NOMO-1 treated with DMSO at 0.1 percent for 48 hours (cell line): Measurements from ENCODE around the gene SLC25A30.
A peak's percentile ranks its signal among the peaks of the same experiment; 100 is the strongest.
"Not testable (repeated sequence)": the region's sequence is repeated elsewhere in the genome, so short reads cannot be mapped to it uniquely, and the experiment has no call there.

Source experiments
- DNase-seq: peaks from one replicate; lab custom pipeline; 2025; ENCODE audit not compliant: unreplicated experiment; lab: John Stamatoyannopoulos, UW

SLC25A30 gene

DNA sequence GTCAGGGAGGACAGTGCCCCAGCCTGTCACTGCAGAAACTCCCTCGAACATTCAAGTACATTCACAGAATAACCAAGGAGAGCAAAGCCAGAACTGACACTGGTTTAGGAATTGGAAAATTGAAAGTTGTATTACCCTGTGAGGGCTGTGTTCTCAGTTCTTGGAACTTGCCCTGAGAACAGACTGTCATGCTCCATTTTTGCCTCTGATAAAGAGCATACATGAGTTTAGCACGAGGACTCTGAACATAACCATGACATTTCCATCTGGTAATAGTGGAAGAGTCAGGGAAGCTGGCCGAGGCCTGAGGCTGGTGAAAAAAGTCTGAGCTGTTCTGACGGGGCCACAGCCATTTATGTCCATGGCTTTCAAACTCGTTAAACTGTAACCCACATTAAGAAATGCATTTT lies 15.2 kb upstream of the SLC25A30 start:
- DNase-seq, result no peak

DNA sequence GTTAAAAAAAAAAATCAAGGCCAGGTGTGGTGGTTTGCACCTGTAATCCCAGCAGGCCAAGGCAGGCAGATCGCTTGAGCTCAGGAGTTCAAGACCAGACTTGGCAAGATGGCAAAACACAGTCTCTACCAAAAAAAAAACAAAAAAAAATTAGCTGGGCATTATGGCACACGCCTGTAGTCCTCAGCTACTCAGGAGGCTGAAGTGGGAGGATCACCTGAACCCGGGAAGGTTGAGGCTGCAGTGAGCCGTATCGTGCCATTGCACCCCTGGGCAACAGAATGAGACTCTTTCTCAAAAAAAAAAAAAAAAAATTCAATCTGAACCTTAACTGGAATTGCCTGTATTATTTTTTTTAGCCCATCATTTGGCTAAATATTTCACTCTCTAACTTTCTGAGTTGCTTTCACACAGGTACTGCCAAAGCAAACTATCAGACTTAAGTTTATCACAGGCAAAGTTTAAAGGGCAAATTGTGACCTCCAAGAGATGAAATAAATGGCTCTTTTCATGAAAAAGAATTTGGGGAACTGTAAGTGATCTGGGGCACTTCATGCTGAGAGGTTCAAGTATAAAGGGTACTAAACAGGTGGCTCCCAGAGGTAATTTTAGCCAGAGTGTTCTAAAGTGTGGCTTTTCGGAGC lies 14.7 kb upstream of the SLC25A30 start:
- DNase-seq, result no peak

DNA sequence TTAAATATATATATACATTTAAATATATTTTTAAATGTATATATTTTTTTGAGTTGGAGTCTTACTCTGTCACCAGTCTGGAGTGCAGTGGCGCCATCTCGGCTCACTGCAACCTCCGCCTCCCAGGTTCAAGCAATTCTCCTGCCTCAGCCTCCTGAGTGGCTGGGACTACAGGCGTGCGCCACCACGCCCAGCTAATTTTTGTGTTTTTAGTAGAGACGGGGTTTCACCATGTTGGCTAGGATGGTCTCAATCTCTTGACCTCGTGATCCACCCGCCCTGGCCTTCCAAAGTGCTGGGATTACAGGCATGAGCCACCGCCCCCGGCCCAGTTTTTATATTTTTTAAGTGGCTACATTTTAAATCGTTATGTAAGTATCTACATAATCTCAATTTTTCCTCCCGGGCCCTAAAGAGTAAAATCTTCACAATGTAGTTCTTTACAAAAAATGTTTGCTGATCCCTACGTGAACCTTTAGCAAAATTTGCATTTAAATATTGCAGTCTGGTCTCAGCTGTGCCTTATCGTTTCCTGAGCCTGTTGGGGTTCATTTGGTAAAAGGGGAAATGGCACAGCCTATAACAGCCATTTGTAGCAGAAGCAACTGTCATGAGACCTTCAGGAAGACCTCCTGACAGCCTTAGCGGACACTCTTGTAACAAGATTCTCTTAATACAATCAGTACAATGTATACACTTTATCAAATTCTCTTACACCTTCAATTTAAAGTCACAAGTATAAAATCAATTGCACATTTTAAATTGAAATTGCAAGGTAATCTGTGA lies 8.1 kb upstream of the SLC25A30 start:
- not testable (repeated sequence) for DNase-seq

DNA sequence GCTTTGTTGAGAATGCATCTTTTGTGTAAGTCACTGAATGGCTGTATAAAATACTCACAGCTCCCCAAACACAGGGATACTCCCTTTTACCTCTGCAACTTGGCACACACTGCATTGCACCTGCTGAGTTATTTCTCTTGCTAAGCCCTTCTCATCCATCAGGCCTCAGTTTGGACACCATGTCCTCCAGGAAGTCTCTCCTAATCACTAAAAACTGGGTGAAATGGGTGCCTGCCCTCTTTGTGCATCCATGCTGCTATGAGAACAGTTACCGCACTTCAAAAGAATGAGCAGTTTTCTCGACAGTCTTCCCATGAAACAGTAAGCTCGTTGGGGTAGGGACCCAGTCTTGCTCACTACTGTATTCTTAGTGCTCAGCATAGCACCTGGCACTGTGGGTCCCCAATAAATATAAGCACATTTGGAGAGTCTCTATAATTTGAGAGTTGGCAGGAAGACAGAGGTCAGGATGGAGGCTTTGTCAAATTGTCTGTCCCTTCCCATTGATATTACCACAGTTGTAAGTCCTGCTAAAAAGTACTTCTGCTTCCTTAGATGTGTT lies 4.6 kb upstream of the SLC25A30 start:
- no peak for DNase-seq

DNA sequence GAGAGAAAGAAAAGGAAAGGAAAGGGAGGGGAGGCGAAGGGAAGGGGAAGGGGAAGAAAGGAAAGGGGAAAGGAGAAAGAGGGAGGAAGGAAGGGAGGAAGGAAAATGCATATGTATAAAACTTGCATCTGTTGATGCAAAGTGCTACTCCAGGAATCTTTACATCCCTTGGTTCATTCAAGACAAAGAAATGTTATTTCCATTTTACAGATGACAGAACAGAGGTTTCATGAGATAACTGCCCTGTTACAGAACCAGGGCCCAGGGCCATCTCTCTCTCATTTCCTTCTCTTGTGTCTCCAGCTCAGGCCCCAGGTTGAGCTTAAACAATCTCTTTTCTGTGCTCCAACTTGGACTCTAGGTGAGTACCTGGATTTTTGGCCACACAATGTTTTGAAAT lies 1.8 kb upstream of the SLC25A30 start:
- no peak for DNase-seq

DNA sequence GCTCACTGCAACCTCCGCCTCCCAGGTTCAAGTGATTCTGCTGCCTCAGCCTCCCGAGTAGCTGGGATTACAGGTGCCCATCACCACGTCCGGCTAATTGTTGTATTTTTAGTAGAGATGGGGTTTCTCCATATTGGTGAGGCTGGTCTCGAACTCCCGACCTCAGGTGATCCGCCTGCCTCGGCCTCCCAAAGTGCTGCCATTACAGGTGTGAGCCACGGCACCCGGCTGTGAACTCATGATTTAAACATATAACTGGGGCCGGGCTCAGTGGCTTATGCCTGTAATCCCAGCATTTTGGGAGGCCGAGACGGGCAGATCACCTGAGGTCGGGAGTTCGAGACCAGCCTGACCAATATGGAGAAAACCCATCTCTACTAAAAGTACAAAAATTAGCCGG lies 1.2 kb upstream of the SLC25A30 start:
- not testable (repeated sequence) for DNase-seq

DNA sequence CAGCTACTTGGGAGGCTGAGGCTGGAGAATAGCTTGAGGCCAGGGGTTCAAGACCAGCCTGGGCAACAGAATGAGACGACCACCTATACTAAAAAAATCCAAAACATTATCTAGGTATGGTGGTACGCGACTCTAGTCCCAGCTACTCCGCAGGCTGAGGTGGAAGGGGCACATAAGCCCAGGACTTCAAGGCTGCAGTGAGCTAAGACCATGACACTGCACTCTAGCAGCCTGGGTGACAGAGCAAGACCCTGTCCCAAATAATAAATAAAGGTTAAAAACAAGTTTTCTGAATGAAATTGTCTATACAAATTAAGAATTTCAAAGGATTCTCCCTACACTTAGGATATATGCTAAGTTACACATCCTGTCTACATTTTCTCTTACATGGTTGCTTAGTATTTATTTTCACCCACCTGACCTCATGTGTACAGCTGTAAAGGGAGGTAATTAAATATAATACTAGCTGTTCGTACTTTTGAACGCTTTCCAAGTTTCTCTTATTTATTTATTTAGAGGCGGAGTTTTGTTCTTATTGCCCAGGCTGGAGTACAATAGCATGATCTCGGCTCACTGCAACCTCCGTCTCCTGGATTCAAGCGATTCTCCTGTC lies 1.6 kb downstream of the SLC25A30 start:
- DNase-seq, result no peak

DNA sequence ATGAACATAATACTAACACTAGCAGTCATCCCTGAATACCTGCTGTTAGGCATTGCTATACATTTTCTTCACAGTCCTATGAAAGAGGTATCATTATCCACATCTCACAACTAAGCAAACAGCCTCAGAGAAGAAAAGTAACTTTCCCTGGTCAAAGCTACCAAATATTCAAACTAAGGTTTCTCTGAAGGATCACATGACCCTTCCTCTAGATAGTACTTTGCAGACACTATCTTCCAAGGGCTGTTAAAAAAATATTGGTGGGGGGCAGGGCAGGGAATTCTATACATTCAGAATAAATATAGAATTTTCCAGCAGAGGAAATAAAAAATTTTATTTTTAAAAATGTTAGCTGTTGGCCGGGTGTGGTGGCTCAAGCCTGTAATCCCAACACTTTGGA lies 3.1 kb downstream of the SLC25A30 start:
- no peak for DNase-seq

DNA sequence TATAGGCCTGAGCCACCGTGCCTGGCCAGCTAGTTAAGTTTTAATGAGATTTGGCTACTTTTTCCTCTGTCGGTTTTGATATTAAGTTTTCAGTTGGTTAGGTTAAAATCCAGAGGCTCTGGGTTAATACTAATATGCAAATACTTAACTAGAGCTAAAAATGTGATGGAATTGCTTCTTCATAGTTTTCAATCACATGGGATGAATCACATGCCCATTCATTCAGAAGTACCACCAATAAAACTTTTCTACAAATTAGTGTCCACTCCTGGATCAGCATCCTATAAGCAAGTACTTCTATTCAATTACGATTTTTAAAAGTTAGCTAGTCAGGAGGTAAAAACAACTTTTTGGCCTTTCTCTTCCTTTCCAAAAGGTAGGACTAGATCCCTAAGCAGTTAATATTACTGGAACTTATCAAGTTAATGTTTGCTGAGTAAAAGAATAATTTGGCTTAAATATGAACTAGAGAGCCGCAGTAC lies 4.3 kb downstream of the SLC25A30 start:
- DNase-seq, result no peak

DNA sequence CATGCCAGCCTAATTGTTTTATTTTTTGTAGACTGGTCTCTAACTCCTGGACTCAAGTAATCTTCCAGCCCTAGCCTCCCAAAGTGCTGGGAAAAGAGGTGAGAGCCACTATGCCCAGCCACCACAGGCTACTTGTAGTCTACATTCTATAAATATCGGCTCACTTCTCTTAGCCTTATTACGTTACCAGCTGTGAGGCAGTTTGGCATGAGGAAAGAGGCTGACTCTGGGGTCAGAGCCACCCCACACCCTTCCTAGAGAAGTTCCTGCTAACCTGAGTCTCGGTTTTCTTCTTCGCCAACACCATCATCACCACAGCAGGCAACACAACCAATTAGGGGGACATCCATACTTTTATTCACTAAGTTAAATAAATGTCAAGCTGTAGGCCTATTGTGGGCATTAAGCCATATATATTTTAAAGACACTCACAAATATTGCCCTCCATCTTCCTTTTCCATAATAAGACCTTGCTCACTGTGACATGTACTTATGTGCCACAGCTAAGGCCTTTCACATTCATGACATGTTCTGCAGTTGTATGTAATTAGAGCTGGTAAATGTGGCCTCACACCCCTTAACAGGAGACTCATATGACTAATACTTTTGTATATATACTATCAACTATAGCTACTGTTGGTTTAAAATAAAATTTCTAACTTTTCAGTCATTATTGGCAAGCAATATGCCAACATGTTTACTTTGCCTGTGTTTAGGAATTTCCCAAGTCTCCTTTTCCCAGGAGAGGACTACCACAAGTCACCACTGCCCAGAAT lies 5.7 kb downstream of the SLC25A30 start:
- DNase-seq, result peak; percentile 51

DNA sequence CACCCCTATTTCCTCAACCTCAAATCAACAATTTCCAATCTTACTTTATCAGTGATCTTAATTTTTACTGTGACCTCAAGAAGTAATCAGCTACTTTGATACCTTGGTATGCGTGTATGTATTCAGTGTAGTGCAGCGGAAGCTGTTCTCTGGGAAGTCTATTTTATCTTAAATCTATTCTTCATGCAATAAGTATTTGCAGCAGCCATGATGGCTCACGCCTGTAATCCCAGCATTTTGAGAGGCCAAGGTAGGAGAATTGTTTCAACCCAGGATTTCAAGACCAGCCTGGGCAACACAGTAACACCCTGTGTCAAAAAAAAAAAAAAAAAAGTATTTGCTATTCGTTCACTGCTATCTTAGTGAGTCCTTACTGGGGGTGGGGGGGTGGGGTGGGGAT lies 6.5 kb downstream of the SLC25A30 start:
- no peak for DNase-seq

DNA sequence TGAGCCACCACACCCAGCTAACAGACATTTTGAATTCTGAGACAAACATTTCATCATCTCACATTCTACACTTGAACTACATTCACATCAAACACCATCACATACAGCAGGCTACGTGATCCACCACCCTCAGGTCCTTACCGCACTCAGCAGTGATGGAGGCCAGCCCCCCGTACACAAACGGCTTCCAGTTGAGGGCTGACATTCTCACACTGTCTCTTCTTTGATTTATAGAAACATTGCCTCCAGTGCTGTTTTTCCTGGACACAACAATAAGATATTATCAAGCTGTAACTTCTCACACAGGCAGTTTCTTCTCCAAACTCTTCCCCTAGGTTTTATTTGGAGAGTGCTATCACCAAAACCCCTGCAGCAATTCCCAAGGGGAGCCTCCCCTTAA lies 7.0 kb downstream of the SLC25A30 start:
- no peak for DNase-seq

DNA sequence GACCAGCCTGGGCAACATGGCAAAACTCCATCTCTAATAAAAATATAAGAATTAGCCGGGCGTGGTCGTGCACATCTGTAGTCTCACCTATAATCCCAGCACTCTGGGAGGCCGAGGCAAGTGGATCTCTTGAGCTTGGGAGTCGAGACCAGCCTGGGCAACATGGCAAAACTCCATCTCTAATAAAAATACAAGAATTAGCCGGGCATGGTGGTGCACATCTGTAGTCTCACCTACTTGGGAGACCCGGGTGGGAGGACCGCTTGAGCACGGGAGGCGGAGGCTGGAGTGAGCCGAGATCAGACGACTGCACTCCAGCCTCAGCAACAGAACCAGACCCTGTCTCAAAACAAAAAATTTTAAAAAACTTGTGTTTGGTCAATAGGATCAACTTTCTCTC lies 7.7 kb downstream of the SLC25A30 start:
- no peak for DNase-seq

DNA sequence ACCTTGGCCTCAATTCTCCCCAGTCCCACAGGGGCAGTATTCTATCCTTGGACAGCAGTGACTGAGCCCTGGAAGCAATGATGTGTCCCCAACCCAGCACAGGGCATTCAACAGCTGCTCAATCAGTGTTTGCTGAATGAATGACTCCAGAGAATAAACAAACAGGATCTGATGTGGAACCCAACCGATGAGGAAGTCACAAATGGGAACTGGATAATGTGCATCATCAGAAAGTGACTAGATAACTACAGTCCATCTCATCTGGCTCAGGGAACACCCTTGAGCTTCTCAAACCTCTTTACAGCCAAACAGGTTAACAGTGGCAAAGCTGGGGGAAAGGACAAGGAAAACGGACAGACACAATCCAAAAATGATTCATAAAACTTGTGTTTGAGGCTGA lies 8.2 kb downstream of the SLC25A30 start:
- DNase-seq, result no peak

DNA sequence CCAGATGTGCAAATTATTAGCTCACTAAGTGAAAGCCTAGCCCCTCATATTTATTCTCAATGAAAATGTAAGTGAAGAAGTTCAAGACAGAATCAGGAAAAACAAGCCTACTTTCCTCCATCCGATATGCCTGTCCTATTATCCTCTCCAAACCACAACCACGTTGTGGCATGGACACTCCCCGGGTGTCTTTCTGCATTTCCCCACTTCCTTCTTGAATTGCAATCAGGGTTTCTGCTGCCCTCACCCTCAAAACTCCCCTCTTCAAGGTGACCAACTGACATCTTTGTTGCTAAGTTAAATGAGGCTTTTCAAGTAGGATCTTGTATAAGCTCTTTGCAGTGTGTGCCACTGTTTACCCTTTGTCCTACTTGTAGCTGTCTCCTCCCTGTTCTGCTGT lies 11.8 kb downstream of the SLC25A30 start:
- no peak for DNase-seq

DNA sequence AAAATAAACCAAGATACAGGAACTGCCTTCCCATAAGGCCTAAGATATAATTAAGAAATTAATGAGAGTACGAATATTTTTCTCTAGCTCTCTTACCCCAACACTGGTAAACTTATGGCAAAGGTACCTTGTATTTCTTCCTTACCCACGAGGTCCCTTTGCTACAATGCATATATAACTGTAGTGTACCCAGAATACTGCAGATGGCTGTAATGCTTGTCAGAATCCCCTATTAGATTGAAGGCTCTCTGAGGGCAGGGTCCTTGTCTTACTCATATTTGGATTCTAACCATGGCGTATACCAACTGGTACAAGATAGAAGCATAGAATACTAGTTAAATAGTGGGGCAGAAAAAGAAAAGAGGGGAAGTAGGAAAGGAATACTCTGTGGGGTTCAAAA lies 15.1 kb downstream of the SLC25A30 start:
- DNase-seq, result no peak

DNA sequence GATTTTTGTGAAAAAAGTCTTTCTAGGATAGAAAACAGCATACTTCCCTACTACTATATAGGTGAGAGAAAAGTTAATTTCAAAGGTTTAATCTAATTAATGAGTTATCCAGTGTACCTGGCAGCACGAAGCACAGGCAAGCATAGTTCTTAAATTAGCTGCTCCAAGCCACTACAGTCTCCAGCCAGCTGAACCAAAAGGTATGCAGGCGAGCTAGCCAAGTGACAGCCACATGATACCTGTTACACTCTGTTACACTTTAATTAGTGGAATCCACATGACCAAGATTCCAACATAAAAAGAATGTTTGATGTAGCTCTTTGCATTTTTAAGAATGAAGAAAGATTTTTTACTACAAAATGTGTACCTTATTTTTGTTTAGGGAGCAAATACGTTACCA lies 15.5 kb downstream of the SLC25A30 start:
- no peak for DNase-seq

DNA sequence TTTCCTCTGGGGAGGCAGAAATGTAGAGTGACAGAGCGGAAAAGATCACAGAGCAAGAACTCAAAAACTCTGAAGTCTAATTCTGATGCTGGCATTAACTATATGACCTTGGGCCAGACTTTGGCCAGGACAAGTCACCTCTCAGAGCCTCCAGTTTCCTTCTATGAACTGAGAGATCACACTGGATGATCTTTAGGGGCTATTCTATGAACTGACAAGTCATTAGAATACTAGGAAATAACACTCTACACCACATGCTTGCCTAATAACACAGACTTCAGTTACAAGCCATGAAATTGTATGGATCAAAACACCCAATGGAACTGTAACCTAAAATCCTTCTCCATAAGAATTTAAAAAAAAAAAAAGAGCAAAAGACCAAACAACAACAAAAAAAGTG lies 16.9 kb downstream of the SLC25A30 start:
- DNase-seq, result no peak

DNA sequence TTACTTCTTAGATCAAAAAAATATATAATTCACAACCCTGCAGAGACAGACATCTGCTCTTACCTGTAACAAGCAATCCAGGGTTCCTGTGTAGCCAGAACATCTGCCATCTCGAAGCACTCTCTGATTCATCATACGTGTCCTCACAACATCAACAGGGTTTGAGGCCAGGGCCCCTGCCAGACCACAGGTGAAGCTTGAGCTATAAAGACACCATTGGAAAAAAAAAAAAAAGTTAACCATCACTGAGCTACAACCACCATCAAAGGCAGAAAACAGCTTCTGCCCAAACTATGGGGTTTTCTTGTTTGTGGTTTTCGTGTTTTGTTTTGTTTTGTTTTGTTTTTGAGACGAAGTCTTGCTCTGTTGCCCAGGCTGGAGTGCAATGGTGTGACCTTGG lies 19.3 kb downstream of the SLC25A30 start:
- no peak for DNase-seq

DNA sequence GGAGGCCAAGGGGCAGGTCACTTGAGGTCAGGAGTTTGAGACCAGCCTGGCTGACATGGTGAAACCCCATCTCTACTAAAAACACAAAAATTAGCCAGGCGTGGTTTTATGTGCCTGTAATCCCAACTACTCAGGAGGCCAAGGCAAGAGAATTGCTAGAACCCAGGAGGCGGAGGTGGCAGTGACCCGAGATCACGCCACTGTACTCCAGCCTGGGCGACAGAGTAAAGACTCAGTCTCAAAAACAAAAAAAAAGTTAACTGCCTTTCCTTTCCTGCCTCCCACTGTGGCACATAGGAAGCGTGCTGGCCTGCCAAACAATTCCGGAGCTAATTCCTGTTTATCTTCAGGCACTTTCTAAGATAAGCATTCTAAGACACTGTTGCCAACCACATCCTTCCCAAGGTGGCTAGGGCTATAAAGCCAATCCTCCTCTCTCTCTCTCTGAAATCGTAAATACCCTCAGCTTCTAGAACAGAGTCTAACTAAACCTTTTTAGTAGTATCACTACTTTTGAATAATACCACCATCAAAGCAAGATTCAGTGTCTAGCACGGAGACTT lies 21.6 kb downstream of the SLC25A30 start:
- DNase-seq, result no peak
